ENCODE data around the gene SOST.

SOST gene

GRCh38 chr17:43706235-43706634 is 52.4 kb downstream of the SOST start:
- Histone ChIP-seq H3K9me3 (ENCODE audit: control extremely low read depth in 1 of 5, control insufficient read depth in 4 of 5, insufficient read depth in 2 of 5, low read depth in 1 of 5, low read length in 4 of 5) (peaks cover 0 to 5% (median 0%) of the 10 kb centered on the region in 5 experiments), H3K4me1 (ENCODE audit: control extremely low read depth in 1 of 4, control insufficient read depth in 4 of 4, insufficient read depth in 4 of 4, low read length in 3 of 4) (peaks cover 3 to 12% (median 10%) of the 10 kb centered on the region in 4 experiments), H3K36me3 (ENCODE audit: control insufficient read depth in 4 of 4, insufficient read depth in 4 of 4, low read length in 3 of 4) (no peaks in the 10 kb centered on the region), H3K27me3 (replicated peaks in 2 of 5; ENCODE audit: control insufficient read depth in 4 of 5, insufficient read depth in 5 of 5, low read length in 4 of 5) (peaks cover 0 to 32% (median 16%) of the 10 kb centered on the region in 5 experiments), H3K4me3 (ENCODE audit: control insufficient read depth in 1 of 7, extremely low read depth in 1 of 7, insufficient read depth in 4 of 7, low read depth in 2 of 7, low read length in 6 of 7) (no peak overlapping the region), H3K27ac (ENCODE audit: insufficient read depth in 1 of 2, low read depth in 1 of 2, low read length in 2 of 2, poor library complexity in 1 of 2, severe bottlenecking in 2 of 2) (no peak overlapping the region)
- POLR2A ChIA-PET: no interaction called here
- CTCF ChIA-PET: interaction anchor here (0.9 to 4.1 kb wide), 5 partner anchors 9 to 54 kb away, joined by 3 to 16 read pairs (median 6); no protein-coding TSS in a partner anchor
- 95% methylated on average over 2 of the region's 5 CpGs for WGBS (ENCODE audit: insufficient coverage)
- DNase-seq: no peak
